NCI-H187 (cell line): ENCODE results near the gene TRIM8.
A peak's percentile ranks its signal among the peaks of the same experiment; 100 is the strongest.

Experiments
- DNase-seq, 2 experiments: peaks; one replicate each; lab custom pipeline; 2025; lab: John Stamatoyannopoulos, UW

TRIM8 gene

DNA sequence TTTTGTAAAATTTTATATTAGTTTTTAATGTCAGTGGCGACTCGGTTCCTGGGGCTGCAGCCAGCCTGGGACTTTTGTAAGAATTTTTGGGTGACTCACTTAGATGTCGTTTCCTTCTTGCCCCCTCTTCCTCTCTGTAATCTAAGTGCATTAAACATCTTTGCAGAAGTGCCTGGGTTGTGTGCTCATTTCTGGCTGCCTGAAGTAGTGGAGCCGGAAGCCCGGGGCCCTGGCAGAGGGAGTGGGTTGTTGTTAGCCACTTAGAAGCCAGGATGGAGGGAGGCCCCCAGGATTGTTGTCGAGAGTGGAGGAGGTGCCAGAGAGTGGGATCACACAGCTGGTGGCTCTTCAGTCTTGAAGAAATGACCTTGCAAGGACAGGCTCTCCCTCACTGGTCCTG lies 11.0 kb upstream of the TRIM8 start:
- no peak for DNase-seq

DNA sequence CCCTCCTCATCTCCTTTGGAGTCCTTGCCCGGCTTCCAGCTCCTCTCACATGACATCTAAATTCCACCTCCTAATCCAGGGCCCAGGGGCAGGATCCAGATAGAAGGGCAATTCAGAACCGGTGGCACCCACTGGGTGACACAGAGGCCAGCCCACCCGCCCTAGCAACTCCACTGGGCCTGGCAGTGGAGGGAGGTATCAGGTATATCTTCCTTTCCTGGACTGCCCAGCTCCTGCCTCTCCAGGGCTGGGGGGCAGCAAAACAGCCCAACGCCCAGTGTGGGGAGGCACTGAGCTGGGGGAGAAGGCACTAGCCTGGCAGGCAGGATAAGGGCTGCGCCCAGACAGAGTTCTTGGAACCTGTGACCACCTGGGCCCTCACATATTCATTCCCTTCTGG lies 10.4 kb upstream of the TRIM8 start:
- DNase-seq, result no peak

DNA sequence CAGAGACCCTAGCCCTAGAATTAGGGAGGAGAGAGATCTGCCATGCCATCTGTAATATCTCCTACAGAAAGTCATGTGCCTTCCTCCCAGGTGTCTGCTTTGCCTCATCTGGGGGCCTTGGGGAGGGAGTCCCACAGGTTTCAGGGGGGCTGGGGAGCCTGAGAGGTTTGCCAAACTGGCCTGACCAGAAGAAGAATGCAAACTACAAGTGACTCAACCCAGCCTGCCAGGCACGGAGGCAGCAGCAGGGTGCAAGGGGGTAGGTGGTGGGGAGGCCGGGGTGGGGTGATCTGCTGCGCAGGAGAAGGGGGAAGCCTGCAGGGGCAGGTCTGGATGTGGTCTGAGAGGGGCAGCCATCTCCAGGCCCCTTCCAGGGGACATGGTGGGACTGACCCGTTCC lies 9.6 kb upstream of the TRIM8 start:
- no peak for DNase-seq

DNA sequence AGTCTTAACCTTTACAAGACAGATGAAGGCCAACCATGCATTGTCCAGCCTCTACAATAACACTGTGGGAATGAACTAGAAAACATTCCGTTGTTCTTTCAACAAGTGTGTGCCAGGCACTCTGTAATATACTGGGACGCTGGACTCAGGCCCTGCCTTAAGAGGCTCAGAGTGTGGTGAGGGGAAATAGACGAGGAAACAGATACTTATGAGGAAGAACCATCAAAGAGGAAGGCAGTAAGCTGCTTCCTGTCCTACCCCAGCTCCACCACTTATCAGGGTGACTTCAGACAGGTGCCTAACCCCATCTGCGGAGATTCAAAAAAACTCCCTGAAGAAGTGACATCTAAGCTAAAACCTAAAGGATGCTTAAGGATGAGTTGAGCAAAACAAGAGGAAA lies 8.9 kb upstream of the TRIM8 start:
- no peak for DNase-seq

DNA sequence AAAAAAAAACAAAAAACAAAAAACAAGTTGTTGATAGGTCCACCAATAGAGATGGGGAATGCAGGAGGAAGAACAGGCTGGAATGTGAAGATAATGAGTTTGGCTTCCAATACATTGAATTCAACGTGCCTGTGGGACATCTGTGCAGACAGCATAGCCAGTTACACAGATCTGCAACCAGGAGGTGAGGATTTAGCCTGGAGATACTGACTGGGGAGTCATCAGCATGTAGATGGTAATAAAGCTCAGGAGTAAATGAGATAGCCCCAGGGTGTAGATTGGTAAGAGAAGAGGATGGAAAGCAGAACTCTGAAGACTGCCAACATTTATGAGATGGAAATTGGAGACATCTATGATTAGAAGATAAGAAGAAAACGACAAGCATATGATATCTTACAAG lies 4.7 kb upstream of the TRIM8 start:
- no peak for DNase-seq

DNA sequence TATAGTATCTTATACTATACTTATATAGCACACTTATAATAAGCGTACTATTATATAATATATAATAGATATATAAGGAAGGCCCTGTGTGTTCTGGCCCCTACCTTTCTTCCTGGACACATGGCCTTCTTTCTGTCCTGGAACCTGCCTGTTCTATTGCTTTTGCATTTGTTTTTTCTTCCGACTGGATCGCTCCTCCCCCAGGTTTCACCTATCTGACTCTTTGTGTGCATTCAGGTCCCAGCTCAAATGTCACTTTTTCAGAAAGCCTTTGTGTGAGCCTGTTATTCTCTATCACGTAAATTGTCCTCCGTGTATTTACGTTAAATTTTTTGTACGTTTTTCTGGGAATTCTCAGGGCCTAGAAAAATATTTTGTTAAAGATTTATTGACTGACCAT lies 2.9 kb upstream of the TRIM8 start:
- DNase-seq, result no peak

DNA sequence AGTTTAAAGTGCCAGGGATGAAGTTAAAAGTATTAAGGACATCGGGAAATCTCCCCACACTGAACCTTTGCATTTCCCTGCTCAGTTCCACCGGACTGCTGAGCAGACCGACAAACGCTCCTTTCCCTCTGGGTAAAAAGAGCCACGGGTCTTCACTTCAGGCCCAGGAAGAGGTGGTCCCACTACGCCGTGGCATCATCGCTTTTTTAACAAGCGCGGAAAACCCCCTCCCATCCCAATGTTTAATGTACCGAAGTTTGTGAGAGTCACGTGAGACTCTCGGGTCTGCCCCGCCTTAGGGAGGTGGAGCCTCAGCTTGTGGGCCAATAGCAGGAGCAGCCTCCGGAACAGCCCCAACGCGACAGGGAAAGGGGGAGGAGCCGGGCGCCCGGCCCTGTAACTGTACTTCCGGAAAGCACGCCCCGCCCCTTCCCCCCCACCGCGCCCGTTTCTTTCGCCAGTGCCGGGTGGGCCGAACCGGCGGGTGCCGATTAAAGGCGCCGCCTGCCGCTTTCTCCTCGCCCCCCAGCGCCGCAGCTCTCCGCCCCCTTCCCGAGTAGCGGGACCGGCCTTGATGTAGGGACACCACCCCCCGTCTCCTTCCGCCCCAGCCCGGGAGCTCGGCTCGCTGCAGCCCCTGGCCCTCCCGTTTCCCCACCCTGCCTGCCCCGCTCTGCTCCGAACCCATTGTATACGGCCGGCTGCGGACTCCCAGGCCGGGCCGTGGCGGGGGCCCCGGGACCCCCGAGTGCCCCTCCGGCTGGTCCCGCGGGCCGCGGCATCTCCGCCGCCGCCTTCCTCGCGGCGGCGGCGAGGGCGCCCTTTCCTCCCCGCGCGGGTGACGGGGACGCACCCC lies 2.2 kb upstream of the TRIM8 start:
- peak; percentile 74 to 87 for DNase-seq

DNA sequence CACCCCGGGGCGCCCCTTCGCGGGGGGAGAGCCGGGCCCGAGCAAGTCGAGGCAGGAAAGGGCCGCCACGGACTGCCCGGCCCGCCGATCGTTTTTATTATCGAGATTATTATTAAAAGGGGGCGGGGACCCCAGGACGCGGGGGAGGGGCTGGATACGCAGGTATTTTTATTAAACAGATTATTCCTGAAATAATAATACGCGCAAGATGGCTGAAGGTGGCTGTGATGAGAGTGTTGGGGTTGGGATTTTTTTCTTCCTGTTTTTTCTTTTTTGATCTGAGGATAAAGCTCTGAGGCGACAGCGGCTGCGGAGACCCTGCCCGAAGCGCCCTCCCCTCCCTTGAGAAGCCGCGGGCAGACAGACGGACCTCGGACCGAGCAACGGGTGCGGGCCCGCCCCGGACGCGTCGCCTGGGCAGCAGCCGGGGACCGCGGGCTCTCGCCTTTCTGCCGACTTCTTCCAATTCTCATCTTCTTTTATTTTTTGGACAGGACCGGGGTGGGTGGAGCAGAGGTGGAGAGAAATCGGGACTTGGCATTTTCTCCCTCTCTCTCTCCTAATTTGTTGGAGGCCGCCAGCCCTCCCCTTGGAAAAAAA lies 1.4 kb upstream of the TRIM8 start:
- no peak for DNase-seq

DNA sequence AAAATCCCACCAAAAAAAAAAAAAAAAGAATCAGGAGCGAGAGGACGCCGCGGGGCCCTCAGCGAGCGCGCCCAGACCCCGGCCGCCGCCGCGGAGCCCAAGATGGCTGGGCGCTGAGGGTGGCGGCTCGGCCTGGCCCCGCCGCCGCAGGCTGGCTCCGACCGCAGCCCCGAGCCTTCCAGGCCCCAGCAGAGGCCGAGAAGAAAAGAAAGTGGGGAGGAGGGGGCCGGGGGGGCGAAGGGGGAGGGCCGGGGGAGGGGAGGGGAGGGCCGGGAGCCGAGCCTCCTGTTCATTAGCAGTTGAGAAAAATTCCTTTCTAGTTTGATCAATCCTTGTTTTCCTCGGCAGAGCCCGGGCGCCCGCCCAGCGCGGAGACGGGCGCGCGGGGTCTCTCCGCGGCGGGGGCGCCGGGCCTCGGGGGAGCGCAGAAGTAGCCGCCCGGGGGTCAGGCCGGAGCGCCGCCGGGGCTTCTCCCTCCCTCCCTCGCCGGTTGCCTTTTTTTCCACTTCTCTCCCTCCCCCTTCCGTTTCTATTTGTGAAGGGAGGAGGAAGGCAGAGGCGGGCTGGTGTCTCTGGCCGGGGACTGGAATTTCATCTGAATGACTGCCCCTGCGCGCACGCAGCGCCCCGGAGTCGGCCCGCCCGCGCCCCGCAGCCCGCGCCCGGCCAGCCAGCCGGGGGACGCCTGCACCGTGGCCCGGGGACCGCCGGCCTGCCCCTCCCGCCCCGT lies 778 bp upstream of the TRIM8 start:
- peak in 1 of 2 experiments; percentile 6 for DNase-seq

DNA sequence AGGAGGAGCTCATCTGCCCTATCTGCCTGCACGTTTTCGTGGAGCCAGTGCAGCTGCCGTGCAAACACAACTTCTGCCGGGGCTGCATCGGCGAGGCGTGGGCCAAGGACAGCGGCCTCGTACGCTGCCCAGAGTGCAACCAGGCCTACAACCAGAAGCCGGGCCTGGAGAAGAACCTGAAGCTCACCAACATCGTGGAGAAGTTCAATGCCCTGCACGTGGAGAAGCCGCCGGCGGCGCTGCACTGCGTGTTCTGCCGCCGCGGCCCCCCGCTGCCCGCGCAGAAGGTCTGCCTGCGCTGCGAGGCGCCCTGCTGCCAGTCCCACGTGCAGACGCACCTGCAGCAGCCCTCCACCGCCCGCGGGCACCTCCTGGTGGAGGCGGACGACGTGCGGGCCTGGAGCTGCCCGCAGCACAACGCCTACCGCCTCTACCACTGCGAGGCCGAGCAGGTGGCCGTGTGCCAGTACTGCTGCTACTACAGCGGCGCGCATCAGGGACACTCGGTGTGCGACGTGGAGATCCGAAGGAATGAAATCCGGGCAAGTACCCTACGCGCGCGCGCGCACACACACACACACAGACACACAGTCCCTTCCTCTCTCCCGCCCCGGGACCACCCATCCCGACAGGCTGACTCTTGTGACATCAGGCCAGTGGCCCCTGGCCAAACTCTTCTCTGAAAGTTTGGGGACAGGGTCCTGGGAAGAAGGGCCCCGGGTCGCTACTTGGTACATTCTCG lies 538 bp downstream of the TRIM8 start:
- DNase-seq, result peak in 1 of 2 experiments; percentile 33

DNA sequence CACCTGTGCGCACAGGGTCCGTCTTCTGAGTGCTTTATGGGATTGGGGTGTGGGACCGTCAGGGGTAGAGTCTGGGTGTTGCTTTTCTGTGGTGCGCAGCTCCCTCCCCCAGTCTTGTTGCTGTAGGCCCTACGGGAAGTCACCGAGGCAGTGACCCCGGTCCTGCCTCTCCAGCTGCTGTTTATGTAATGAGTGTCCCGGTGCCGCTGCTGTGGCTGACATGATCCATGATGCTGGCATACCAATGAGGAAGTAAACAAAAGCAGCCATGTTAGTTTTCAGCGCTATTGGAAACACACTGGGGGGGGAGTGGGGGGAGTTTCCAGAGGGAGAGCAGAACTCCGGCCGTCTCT lies 1.1 kb downstream of the TRIM8 start:
- DNase-seq, result no peak

DNA sequence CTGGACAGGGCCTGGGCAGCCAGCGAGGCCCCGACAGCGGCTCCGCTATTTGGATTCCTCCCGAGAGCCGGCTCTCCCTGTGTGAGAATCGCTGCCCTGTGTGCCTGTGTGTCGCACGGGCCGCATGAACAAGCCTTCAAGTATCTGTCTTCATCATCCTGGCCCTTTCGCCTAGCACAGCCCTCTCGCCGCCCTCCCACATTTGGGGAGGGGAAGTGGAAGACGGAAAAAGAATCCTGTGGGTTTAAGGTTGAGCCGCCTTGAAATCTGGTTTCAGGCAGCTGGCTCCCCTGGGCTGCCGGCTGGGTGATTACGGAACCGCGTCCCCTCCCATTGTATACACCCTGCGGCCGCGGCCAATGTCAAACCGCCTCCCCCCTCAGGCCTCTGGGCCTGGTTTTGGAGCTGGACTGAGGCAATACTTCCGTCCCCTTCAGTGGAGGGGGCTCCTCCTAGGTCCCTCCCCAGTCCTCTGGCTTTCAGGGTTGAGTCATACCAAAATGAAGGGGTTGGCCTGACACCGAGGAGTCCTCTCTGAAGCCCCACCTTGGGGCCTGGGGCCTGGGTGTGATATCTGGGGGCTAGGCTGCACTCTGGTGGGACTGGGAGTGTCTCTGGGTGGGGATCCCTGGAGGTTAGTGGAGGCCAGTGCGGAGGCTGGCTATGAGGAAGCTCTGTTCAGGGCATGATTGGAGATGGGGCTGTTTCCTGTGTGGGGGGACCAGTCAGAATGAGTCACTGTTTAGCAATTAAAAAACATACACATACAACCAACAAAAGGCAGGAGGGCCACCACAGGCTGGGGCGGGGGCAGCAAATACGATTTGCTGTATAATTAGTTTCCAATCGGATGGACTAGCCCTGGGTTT lies 1.7 kb downstream of the TRIM8 start:
- peak in 1 of 2 experiments; percentile 28 for DNase-seq

DNA sequence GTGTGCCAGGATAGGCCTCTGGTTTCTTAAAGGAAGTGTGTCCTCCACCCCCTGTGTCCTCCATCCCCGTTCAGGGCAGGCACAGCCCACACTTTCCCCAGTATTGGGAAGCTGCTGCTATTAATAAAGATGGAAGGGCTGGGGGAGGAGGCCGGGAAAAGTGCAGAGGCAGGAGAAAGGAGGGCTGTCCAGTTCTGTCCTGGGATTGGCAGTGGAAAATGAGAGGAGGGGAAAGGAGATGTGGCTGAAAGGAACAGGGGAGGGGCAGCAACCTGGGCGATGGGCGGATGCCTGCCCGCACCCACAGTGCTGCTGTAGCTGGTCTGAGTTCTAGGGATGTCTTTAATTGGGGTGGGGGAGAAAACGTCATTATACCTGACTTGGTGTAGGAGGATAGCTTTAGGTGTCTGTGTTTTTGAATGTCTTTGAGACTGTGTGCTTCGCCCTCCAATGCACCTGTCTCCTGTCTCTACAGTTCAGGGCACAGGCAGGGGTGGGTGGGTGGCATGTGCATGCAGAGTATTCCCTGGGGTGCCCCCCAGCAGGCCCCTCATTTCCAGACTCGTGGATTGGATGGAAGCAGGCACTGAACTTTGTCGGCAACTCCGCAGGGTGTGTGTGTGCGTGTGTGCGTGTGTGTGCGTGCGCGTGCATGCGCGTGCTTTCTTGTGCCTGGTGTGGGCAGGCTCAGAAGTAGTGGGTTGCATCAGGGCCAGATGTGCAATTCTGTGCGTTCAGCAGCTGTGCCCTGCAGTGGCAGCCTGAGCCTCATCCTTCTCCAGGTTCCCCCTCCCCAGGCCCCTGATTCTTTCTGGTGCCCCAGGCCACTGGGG lies 2.5 kb downstream of the TRIM8 start:
- DNase-seq, result no peak

DNA sequence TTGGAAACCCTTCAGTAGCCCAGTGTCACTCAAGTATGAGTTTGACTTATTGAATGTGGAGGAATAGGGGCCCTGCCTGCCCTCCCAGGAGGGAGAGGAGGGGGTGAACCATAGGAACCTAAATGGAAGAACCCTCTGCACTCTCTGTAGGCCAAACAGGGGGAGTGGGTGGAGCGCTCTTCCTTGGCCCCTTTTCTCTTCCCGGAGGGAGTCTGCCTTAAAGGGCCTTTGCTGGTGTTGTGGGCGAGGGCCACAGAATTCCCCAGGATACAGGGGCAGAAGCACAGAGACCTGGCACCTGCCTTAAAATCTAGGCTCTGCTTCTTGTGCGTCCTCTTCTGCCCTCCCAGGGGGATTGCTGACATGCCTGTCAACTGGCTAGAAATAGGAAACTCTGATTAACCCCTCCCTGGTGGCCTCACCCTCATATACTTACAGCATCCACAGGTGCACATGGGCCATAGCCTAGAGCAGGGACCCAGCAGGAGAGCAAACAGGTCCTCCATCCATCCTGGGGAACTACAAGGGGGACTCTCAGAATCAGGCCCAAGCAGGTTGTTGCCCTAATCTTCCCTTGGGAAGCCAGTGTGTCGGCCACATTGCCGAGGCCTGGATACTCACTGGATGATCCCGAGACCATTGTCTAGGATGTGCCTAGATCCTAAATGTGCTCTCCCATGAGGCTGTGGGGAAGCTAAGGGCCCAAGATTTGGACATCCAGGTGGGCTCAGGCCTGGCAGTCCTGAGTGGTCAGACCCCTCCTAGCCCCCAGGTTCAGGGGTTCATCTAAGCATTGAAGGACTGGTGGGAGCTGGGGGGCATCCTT lies 3.4 kb downstream of the TRIM8 start:
- no peak for DNase-seq

DNA sequence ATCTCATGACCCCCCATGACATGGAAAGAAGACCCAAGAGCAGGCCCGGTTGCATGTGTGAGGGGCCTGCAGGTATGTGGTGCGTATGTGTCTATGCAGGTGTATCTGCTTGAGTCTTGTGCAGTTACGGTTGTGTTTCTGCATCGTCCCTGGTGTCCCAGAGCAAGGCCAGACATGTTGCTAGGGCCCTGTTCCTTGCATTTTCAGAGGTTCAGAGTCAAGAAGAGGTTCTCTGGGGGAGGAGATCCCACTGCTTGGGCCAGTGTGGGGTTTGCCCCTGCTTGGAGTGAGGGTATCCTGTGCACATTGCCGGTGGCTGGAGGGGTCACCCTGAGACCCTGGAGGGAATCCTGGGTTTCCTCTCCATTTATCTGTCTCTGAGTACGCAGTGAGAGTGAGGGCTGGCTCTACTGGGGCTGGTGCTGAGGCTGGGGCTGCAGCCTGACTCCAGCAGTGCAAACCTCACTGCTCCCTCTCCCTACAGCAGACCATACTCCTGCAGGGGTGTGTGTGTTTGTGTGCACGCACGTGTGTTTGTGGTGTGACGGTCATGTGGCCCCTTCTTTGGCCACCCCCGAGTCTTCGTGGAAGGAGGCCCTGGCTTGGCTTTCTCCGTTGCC lies 4.1 kb downstream of the TRIM8 start:
- DNase-seq, result no peak

DNA sequence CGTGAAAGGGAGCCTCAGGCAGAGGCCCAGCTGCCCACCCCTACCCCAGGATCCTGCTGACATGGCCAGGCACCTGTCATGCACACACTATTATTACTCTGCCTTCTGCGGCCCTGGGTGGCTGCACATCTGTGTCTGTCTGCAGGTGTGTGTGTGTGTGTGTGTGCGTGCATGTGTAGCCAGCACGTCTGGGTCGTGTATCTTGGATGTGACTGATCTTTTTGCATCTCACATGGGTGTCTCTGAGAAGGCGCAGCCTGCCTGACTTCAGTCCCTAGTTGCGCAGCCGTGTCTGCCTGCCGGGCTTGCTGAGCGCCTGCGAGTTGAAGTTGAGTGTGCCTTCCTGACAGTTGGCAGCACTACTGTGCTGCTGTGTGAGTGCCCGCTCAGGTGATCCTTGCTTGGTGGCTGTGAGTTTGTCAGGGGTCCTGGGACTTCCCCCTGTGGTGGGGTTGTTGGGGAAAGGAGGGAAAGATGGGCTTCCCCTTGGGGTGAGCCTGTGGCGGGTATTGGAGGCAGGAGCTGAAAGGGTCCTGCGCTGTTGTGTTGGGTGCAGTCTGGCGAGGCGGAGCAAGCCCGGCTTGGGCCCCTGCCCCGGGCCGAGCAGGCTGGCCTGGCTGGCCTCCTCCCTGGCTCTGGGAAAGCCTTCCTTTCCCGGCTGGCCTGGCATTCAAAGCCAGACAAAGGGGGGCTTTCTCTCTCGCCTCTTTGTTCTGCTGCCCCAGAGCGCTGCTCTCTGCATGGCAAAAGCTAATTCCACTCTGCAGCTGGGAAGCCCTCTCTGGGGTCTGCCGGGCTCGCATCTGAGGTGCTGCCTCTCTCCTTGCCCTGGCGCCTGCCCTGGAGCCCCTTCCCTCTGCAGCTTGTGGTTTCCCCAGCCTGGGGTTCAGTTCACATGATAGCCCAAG lies 4.9 kb downstream of the TRIM8 start:
- DNase-seq, result no peak

DNA sequence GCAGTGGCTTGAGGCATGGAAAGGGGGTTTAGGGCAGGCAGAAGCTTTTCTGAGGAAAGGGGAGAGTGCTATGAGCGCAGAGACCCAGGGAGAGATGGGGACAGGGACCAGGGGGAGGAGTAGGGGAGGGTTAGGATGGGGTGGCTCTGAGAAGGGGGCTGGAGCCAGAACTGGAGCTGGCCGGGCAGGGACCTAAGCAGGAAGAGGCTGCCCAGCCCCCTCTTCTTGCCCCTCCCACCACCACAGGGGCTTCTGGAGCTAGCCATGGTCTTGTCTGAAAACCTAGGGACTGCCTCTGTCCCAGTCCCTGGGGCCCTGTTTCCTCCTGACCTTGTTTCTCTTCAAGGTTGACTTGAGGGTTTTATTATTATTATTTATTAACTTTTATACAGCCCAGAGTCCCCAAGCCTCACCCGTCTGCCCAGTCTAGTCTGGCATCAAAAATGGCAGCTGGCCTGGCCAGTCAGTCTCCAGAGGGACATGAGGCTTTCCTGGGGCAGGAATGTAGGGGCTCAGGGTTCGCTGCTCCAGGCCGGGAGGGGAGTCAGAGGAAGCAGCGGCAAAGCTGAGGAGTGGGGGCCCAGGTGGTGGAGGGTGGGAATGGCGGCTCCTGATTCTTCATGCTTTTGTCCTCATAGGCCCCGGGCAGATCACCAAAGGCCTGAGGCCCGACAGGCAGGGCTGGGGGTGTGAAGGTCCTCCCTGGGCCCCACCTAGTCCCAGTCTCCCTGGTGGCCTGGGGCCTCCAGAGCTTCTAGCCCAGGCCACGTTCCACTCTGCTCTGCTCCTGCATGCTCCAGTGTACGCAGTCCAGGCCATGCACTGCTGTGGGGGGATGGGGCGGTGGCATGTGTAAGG lies 5.7 kb downstream of the TRIM8 start:
- DNase-seq, result no peak
